Measurements from ENCODE around the gene WSCD2.

Gene WSCD2

DNA sequence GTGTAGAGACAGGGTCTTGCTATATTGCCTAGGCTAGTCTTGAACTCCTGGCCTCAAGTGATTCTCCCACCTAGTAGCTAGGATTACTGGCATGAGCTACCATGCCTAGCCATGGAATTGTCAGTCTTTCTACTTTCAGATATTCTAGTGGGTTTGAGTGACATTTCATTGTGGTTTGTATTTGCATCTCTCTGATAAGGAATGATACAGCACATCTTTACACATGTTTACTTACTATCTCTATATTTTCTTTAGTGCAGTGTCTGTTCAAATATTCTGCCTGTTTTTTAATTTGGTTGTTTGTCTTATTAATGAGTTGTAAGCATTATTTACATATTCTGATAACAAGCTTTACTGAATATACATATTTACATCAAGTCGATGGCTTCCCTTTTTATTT lies 136.4 kb downstream of the WSCD2 start:
- no peak overlapping the region for H3K27ac Mint-ChIP-seq
- H3K4me1 Mint-ChIP-seq, result no peaks in the 10 kb centered on the region
- no peaks in the 10 kb centered on the region for H3K36me3 Mint-ChIP-seq (ENCODE audit: low read depth)
- H3K27me3 Mint-ChIP-seq (ENCODE audit: low read depth), result peaks cover 27% of the 10 kb centered on the region
- TF ChIP-seq, protein P1, sequence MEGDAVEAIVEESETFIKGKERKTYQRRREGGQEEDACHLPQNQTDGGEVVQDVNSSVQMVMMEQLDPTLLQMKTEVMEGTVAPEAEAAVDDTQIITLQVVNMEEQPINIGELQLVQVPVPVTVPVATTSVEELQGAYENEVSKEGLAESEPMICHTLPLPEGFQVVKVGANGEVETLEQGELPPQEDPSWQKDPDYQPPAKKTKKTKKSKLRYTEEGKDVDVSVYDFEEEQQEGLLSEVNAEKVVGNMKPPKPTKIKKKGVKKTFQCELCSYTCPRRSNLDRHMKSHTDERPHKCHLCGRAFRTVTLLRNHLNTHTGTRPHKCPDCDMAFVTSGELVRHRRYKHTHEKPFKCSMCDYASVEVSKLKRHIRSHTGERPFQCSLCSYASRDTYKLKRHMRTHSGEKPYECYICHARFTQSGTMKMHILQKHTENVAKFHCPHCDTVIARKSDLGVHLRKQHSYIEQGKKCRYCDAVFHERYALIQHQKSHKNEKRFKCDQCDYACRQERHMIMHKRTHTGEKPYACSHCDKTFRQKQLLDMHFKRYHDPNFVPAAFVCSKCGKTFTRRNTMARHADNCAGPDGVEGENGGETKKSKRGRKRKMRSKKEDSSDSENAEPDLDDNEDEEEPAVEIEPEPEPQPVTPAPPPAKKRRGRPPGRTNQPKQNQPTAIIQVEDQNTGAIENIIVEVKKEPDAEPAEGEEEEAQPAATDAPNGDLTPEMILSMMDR (IDR thresholded peaks at IDR 0.05; ENCODE audit: unreplicated experiment in 3 of 3), result no peak
- H3K9me3 Mint-ChIP-seq, result peaks cover 25% of the 10 kb centered on the region
- no peak overlapping the region for H3K4me3 Mint-ChIP-seq

DNA sequence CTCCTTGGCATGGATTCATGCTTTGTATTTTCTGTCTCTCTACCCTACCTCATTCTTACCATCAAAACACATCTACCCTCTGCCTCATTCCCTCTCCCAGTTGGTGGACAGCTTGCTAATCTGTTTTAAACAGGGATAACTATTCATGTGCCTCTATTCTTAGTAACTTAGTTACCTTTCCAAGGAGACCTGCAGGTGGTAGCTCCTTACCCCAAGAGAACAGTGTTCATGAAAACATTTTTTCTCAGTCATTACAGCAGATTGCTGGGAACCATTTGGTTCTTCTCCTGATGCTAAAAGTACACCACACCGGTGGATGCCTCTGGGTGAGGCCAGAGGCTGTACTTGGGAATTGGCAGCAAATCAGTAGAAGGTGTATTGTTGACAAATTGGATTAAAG lies 137.0 kb downstream of the WSCD2 start:
- TF ChIP-seq, protein P1 (IDR thresholded peaks at IDR 0.05; ENCODE audit: unreplicated experiment in 3 of 3), result no peak
- H3K9me3 Mint-ChIP-seq, result peaks cover 18% of the 10 kb centered on the region
- no peak overlapping the region for H3K4me3 Mint-ChIP-seq
- no peak overlapping the region for H3K27ac Mint-ChIP-seq
- H3K36me3 Mint-ChIP-seq (ENCODE audit: low read depth), result no peaks in the 10 kb centered on the region
- no peaks in the 10 kb centered on the region for H3K4me1 Mint-ChIP-seq
- peaks cover 27% of the 10 kb centered on the region for H3K27me3 Mint-ChIP-seq (ENCODE audit: low read depth)

DNA sequence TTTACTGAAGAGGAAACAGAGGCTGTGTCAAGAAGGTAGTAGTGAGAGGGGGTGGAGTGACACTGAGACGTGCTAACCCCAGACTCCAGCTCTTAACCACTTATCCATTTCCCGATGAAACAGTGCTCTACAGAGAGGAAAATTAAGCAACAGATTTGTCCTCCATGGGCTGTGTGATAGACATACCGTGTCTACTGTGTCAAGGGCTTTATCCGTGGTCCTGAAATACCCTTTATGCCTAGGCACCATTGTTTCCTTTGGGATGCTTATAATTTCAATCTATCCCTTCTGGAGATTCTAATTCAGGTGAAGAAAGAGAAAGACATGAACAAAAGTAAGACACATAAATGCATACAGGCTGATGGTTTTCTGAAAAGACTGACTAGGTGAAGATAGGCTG lies 138.4 kb downstream of the WSCD2 start:
- H3K9me3 Mint-ChIP-seq, result peaks cover 10% of the 10 kb centered on the region
- H3K4me1 Mint-ChIP-seq, result no peaks in the 10 kb centered on the region
- TF ChIP-seq, protein P1 (IDR thresholded peaks at IDR 0.05; ENCODE audit: unreplicated experiment in 3 of 3), result no peak
- peaks cover 24% of the 10 kb centered on the region for H3K27me3 Mint-ChIP-seq (ENCODE audit: low read depth)
- no peak overlapping the region for H3K4me3 Mint-ChIP-seq
- H3K27ac Mint-ChIP-seq, result no peak overlapping the region
- H3K36me3 Mint-ChIP-seq (ENCODE audit: low read depth), result no peaks in the 10 kb centered on the region

DNA sequence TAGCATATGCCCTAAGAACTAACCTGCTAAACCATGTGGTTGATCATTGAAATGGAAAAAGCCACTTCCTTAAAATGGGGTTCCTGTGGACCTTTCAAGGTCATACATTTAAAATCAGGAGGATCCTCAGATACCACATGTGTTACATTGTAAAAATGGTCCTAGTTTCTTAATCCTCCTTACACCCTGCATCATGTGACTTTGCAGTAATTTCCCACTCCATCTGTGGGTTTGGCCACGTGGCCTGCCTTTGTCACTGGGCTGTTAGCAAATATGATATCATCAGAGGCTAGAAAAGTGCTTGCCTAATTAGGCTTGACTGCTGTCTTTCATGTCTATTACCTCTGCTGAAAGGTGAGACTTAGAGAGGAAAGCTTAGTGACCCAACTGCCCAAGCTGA lies 139.3 kb downstream of the WSCD2 start:
- no peaks in the 10 kb centered on the region for H3K4me1 Mint-ChIP-seq
- H3K9me3 Mint-ChIP-seq, result peaks cover 7% of the 10 kb centered on the region
- no peak overlapping the region for H3K27ac Mint-ChIP-seq
- no peaks in the 10 kb centered on the region for H3K36me3 Mint-ChIP-seq (ENCODE audit: low read depth)
- H3K4me3 Mint-ChIP-seq, result no peak overlapping the region
- TF ChIP-seq, protein P1 (IDR thresholded peaks at IDR 0.05; ENCODE audit: unreplicated experiment in 3 of 3), result no peak
- peaks cover 22% of the 10 kb centered on the region for H3K27me3 Mint-ChIP-seq (ENCODE audit: low read depth)

DNA sequence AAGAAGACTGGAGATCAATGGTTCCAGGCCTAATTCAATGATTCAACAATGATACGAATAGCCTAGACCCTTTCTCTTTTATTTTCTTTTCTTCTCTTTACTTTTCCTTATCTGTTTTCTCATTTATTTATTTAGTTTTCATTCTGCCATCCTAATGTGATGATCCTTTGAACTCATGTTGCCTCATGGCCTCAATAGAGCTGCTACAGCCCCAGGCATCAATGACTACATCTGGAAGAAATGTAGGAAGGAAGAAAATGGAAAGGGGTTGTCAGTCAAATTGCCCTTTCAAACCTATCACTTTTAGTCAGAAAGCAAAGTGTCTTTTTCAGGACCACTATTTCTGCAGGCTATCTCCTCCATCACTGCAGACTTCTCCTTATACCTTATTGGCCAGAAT lies 140.1 kb downstream of the WSCD2 start:
- Mint-ChIP-seq H3K4me3 (no peak overlapping the region), H3K27me3 (ENCODE audit: low read depth) (peaks cover 18% of the 10 kb centered on the region), H3K9me3 (peaks cover 7% of the 10 kb centered on the region), H3K4me1 (no peaks in the 10 kb centered on the region), H3K27ac (no peak overlapping the region), H3K36me3 (ENCODE audit: low read depth) (no peaks in the 10 kb centered on the region)
- TF ChIP-seq, protein P1 (IDR thresholded peaks at IDR 0.05; ENCODE audit: unreplicated experiment in 3 of 3), result no peak

DNA sequence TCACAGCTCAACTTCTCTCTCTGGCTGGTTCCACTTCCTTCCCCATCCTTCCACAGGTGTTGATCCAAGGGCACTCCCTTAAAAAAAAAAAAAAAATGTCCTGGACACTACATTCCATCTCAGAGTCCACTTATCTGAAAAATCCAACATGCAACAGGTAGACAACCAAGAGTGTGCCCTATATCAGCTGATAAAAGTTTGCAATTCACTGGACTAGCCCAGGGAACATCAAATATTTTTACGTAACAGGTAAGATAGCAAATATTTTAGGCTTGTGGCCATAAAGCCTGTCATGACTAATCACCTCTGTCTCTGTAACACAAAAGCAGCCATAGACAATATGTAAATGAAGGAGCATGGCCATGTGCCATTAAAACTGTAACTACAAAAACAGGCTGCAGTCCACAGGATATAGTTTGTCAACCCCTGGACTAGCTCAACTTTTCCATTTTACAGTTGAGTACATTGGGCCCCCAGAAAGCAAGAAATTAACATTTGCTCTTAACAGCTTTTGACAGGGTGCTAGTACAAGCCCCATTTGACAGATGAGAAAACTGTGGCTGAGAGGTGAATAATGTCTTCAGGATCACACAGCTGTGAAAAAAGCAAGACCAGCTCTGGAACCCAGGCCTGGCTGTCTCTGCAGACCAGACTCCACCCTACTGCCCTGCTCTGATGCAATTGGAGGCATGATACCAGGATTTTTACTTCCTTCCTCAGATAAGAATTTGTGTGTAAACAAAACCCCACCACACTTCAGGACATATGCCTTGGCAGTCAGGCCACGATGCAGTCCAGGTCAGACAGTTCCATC lies 141.2 kb downstream of the WSCD2 start:
- Mint-ChIP-seq H3K27ac (no peak overlapping the region), H3K36me3 (ENCODE audit: low read depth) (no peaks in the 10 kb centered on the region), H3K9me3 (peaks cover 7% of the 10 kb centered on the region), H3K4me1 (no peaks in the 10 kb centered on the region), H3K27me3 (ENCODE audit: low read depth) (peaks cover 16% of the 10 kb centered on the region), H3K4me3 (no peak overlapping the region)
- TF ChIP-seq, protein P1 (IDR thresholded peaks at IDR 0.05; ENCODE audit: unreplicated experiment in 3 of 3), result no peak
